ENCODE data around the gene RAB25. TPM values are rescaled to one million over a fixed set of nuclear protein-coding genes. Genes with fewer than 3 reads are reported as not detected.

The RAB25 gene
- not detected in 2 replicates for total RNA-seq

GRCh38 chr1:156060937-156061636, at the start of gene RAB25:
Gene RAB25 (plus strand): TSS chr1:156061160. CDS start chr1:156061401, 241 bp downstream.

GRCh38 chr1:156020293-156021092, 40.5 kb upstream of the RAB25 start, which contains the start of gene SSR2:
Gene SSR2 (minus strand): TSS chr1:156020951. CDS start chr1:156020167, 784 bp downstream.

GRCh38 chr1:156053768-156054499, 7.0 kb upstream of the RAB25 start, which contains the start of gene UBQLN4:
Gene UBQLN4 (minus strand): TSS chr1:156053798. CDS start chr1:156053701, 97 bp downstream.

GRCh38 chr1:156054500-156055280, 6.3 kb upstream of the RAB25 start, which contains the start of gene LAMTOR2:
Gene LAMTOR2 (plus strand): TSS chr1:156054782. CDS start chr1:156054890, 108 bp downstream.

GRCh38 chr1:156082309-156083091, 21.5 kb downstream of the RAB25 start, which contains the start of gene MEX3A:
Gene MEX3A (minus strand): TSS chr1:156082465. CDS start chr1:156081998, 467 bp downstream.

GRCh38 chr1:156114101-156114918, 53.4 kb downstream of the RAB25 start, which contains the start of gene LMNA:
Gene LMNA (plus strand): TSS chr1:156114711. CDS start chr1:156114919, 208 bp downstream.

Other genes with a start within 250 kb of the RAB25 start
- 25.1 and 31.3 TPM in 2 replicates for gene GON4L, start 203.9 kb upstream of the RAB25 start, total RNA-seq
- 46.0 and 59.5 TPM in 2 replicates for gene SYT11, start 201.6 kb upstream of the RAB25 start, total RNA-seq
- gene RIT1, start 149.8 kb upstream of the RAB25 start, total RNA-seq = 39.5 and 55.5 TPM in 2 replicates
- 24.3 and 26.5 TPM in 2 replicates for gene KHDC4, start 126.7 kb upstream of the RAB25 start, total RNA-seq
- gene RXFP4, start 119.5 kb upstream of the RAB25 start, total RNA-seq = under 0.01 TPM in 1 of 2 replicates, not detected in the other
- 111 and 135 TPM in 2 replicates for gene ARHGEF2, start 82.6 kb upstream of the RAB25 start, total RNA-seq
- gene SSR2, start 40.2 kb upstream of the RAB25 start, total RNA-seq = 775 and 892 TPM in 2 replicates
- gene UBQLN4, start 7.4 kb upstream of the RAB25 start, total RNA-seq = 11.0 and 13.0 TPM in 2 replicates
- 55.5 and 78.2 TPM in 2 replicates for gene LAMTOR2, start 6.4 kb upstream of the RAB25 start, total RNA-seq
- 1.1 and 1.2 TPM in 2 replicates for gene MEX3A, start 21.3 kb downstream of the RAB25 start, total RNA-seq
- 515 and 1,414 TPM in 2 replicates for gene LMNA, start 53.6 kb downstream of the RAB25 start, total RNA-seq
- 0.19 and 1.7 TPM in 2 replicates for gene SEMA4A, start 92.4 kb downstream of the RAB25 start, total RNA-seq
- 4.8 and 10.5 TPM in 2 replicates for gene SLC25A44, start 132.9 kb downstream of the RAB25 start, total RNA-seq
- gene PMF1, start 151.8 kb downstream of the RAB25 start, total RNA-seq = 17.8 and 35.7 TPM in 2 replicates
- gene BGLAP, start 181.0 kb downstream of the RAB25 start, total RNA-seq = under 0.01 and 0.85 TPM in 2 replicates
- gene PAQR6, start 186.9 kb downstream of the RAB25 start, total RNA-seq = 0.19 and 0.28 TPM in 2 replicates
- gene SMG5, start 221.7 kb downstream of the RAB25 start, total RNA-seq = 47.6 and 48.1 TPM in 2 replicates
- gene TMEM79, start 223.2 kb downstream of the RAB25 start, total RNA-seq = 1.3 and 1.4 TPM in 2 replicates
- 30.3 and 79.2 TPM in 2 replicates for gene GLMP, start 234.5 kb downstream of the RAB25 start, total RNA-seq
- gene VHLL, start 238.1 kb downstream of the RAB25 start, total RNA-seq = 0.96 TPM in 1 of 2 replicates, not detected in the other

Measured in regular cardiac myocyte (primary cell).